OCI-LY1 (cell line): ENCODE data around the gene NKIRAS2.

Source experiments
- H2AFZ ChIP-seq: fragments of 200-600 bp; sonication (generic), shearing (Covaris generic); 2 replicates; pipeline ENCODE4 v1.6.0; 2014; ENCODE audit warnings: antibody characterized with exemption, mild to moderate bottlenecking, low read length
- H3F3A ChIP-seq: fragments of 200-600 bp; sonication (generic), shearing (Covaris generic); 2 replicates; pipeline ENCODE4 v1.6.0; 2014; ENCODE audit warnings: mild to moderate bottlenecking, antibody characterized with exemption, low read length, moderate library complexity; ENCODE audit not compliant: insufficient read depth
- H3K27ac ChIP-seq: fragments of 200-600 bp; sonication (generic); 2 replicates; pipeline ENCODE4 v1.5.1; 2014; ENCODE audit warnings: low read length, mixed run types, mild to moderate bottlenecking, low read depth; ENCODE audit not compliant: poor library complexity, severe bottlenecking
- H3K27me3 ChIP-seq: fragments of 200-600 bp; sonication (generic); 2 replicates; pipeline ENCODE4 v1.6.0; 2014; ENCODE audit warnings: antibody characterized with exemption, mild to moderate bottlenecking, low read length, moderate library complexity; ENCODE audit not compliant: insufficient read depth
- H3K36me3 ChIP-seq: fragments of 200-600 bp; sonication (generic); 2 replicates; pipeline ENCODE4 v1.6.1; 2014; ENCODE audit warnings: mild to moderate bottlenecking, antibody characterized with exemption, low read length, moderate library complexity, mixed read lengths; ENCODE audit not compliant: insufficient read depth
- H3K4me1 ChIP-seq: fragments of 200-600 bp; sonication (generic); 2 replicates; pipeline ENCODE4 v1.5.1; 2014; ENCODE audit warnings: mild to moderate bottlenecking, low read length, moderate library complexity; ENCODE audit not compliant: insufficient read depth, severe bottlenecking
- H3K4me2 ChIP-seq: fragments of 200-600 bp; sonication (generic), shearing (Covaris generic); 2 replicates; pipeline ENCODE4 v1.6.1; 2014; ENCODE audit warnings: low read length
- H3K4me3 ChIP-seq: fragments of 200-600 bp; sonication (generic); 2 replicates; pipeline ENCODE4 v1.5.1; 2014; ENCODE audit warnings: low read length, low read depth, mild to moderate bottlenecking, mixed read lengths; ENCODE audit not compliant: poor library complexity, severe bottlenecking
- H3K79me2 ChIP-seq: fragments of 200-600 bp; shearing (Covaris generic); 2 replicates; pipeline ENCODE4 v1.6.1; 2016; ENCODE audit warnings: mixed run types, low read length, mixed read lengths; ENCODE audit not compliant: insufficient read depth
- H3K9ac ChIP-seq: fragments of 200-600 bp; sonication (generic), shearing (Covaris generic); 2 replicates; pipeline ENCODE4 v1.6.1; 2014; ENCODE audit warnings: mild to moderate bottlenecking, low read length, mixed read lengths
- H3K9me2 ChIP-seq: fragments of 200-600 bp; sonication (generic), shearing (Covaris generic); 2 replicates; pipeline ENCODE4 v1.6.1; 2014; ENCODE audit warnings: low read depth, mild to moderate bottlenecking, low read length, mixed read lengths
- H3K9me3 ChIP-seq: fragments of 200-600 bp; shearing (Covaris generic); 2 replicates; pipeline ENCODE4 v1.6.1; 2014; ENCODE audit warnings: low read length, mixed read lengths
- H4K20me1 ChIP-seq: fragments of 200-600 bp; sonication (generic), shearing (Covaris generic); 2 replicates; pipeline ENCODE4 v1.6.0; 2016; ENCODE audit warnings: mild to moderate bottlenecking, low read length; ENCODE audit not compliant: insufficient read depth
- EZH2 ChIP-seq: fragments of 200-600 bp; sonication (generic), shearing (Covaris generic); IDR thresholded peaks from 2 replicates; pipeline ENCODE4 v1.8.0; 2017; ENCODE audit warnings: borderline replicate concordance, mixed run types, mild to moderate bottlenecking, antibody characterized with exemption, low read length, moderate library complexity, mixed read lengths
- TF ChIP-seq, protein P1 (sequence below): fragments of 200-600 bp; sonication (generic), shearing (Covaris generic); IDR thresholded peaks from 2 replicates; pipeline ENCODE4 v1.5.1; 2017; ENCODE audit warnings: mild to moderate bottlenecking, antibody characterized with exemption, low read length, moderate library complexity, mixed read lengths

NKIRAS2 gene

DNA sequence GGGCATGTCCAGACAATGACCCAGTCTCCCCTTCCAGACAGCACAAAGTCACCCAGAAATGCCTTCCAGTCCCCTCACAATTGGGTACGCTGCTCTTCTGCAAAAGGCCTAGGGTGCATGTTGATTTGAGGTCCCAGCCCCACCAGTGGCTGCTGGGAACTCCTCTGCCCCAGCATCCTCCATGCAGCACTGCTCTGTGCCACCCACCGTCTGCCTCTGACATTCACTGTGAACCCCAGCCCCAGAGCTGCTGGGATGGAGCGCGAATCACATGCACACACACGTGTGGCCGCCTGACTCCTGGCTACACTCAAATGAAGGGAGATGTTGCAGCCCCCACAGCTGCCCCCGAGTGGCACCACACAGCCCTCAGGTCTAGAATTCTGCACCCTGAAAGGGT is 31.8 kb downstream of the NKIRAS2 start:
- Histone ChIP-seq H3K9ac (no peak overlapping the region), H3F3A (no peaks in the 10 kb centered on the region), H3K79me2 (no peaks in the 10 kb centered on the region), H3K4me1 (peaks cover 5% of the 10 kb centered on the region), H3K4me2 (no peak overlapping the region), H3K27ac (no peak overlapping the region), H3K9me3 (no peaks in the 10 kb centered on the region), H4K20me1 (no peaks in the 10 kb centered on the region), H3K4me3 (no peak overlapping the region), H3K36me3 (no peaks in the 10 kb centered on the region; the same call in 1 of the 2 replicates), H3K27me3 (peaks cover 31% of the 10 kb centered on the region), H2AFZ (no peak overlapping the region), H3K9me2 (no peaks in the 10 kb centered on the region)
- no peak for TF ChIP-seq EZH2
- TF ChIP-seq, protein P1, sequence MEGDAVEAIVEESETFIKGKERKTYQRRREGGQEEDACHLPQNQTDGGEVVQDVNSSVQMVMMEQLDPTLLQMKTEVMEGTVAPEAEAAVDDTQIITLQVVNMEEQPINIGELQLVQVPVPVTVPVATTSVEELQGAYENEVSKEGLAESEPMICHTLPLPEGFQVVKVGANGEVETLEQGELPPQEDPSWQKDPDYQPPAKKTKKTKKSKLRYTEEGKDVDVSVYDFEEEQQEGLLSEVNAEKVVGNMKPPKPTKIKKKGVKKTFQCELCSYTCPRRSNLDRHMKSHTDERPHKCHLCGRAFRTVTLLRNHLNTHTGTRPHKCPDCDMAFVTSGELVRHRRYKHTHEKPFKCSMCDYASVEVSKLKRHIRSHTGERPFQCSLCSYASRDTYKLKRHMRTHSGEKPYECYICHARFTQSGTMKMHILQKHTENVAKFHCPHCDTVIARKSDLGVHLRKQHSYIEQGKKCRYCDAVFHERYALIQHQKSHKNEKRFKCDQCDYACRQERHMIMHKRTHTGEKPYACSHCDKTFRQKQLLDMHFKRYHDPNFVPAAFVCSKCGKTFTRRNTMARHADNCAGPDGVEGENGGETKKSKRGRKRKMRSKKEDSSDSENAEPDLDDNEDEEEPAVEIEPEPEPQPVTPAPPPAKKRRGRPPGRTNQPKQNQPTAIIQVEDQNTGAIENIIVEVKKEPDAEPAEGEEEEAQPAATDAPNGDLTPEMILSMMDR = no peak

- no peak overlapping the region for H3K9ac ChIP-seq
These were observed 32.5 kb downstream of the NKIRAS2 start for GRCh38 chr17:42052346-42052877.

DNA sequence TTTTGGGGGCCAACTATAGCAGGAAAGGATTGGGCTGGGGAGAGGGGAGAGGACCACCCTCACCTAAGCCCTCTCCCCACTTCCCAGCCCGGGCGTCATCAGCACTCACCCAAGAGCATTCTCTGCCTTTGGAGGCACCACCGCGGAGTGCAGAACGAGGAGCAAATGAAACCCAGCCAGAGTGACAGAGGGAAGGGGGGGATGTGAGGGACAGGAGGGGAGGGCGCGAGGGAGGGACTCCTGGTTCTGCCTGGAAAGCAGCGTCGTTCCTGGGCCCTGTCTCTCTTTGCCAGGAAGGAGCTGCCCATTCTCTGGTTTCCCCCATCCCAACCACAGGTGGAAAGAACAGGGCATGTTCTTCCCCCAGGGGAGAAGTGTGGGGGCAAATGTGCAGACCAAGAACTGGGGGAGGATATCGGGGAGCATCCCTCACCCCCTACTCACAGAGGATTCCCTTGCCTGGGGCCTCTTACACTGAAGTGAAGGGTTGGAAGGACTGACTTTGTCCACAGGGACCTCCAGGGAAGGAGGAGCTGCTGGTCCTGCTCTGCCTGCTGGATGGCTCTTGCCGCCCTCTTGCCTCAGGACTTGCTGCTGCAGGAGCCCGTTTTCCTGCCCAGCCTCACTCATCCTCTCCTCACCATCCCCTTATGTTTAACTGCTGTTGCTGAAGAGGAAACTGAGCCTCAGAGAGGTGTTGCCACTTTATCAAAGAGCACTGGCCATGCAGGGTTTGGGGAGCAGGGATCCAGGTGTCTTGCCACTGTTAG is 34.0 kb downstream of the NKIRAS2 start:
- Histone ChIP-seq H3K27me3 (peaks cover 31% of the 10 kb centered on the region), H3K4me1 (peaks cover 5% of the 10 kb centered on the region), H3K27ac (no peak overlapping the region), H3K36me3 (no peaks in the 10 kb centered on the region; the same call in 1 of the 2 replicates), H2AFZ (no peak overlapping the region), H3K9me3 (no peaks in the 10 kb centered on the region), H4K20me1 (no peaks in the 10 kb centered on the region), H3F3A (no peaks in the 10 kb centered on the region), H3K9ac (no peak overlapping the region), H3K79me2 (no peaks in the 10 kb centered on the region), H3K9me2 (no peaks in the 10 kb centered on the region), H3K4me3 (no peak overlapping the region), H3K4me2 (no peak overlapping the region)
- no peak for TF ChIP-seq EZH2
- TF ChIP-seq, protein P1 = no peak

More at GRCh38 chr17:42052346-42052877, 32.5 kb downstream of the NKIRAS2 start:
- no peaks in the 10 kb centered on the region for H3F3A ChIP-seq
- peaks cover 31% of the 10 kb centered on the region for H3K27me3 ChIP-seq
- H3K4me1 ChIP-seq = peaks cover 5% of the 10 kb centered on the region
- H3K4me3 ChIP-seq = no peak overlapping the region
- no peaks in the 10 kb centered on the region for H4K20me1 ChIP-seq
- H3K27ac ChIP-seq = no peak overlapping the region
- no peak overlapping the region for H2AFZ ChIP-seq
- no peaks in the 10 kb centered on the region for H3K9me2 ChIP-seq
- H3K36me3 ChIP-seq = no peaks in the 10 kb centered on the region; the same call in 1 of the 2 replicates
- TF ChIP-seq EZH2 = no peak
- TF ChIP-seq, protein P1 = no peak
- H3K79me2 ChIP-seq = no peaks in the 10 kb centered on the region
- no peak overlapping the region for H3K4me2 ChIP-seq
- no peaks in the 10 kb centered on the region for H3K9me3 ChIP-seq
